Cerebellar nuclear complex (tissue), 1 donor: Measurements from ENCODE around the gene SMIM23.
"Not testable (repeated sequence)": the region's sequence is repeated elsewhere in the genome, so short reads cannot be mapped to it uniquely, and the experiment has no call there.

Experiments used
- DNase-seq, 2 experiments: peaks; one replicate each; lab custom pipeline; 2025; lab: John Stamatoyannopoulos, UW

The SMIM23 gene

GRCh38 chr5:171774418-171774817, 11.2 kb upstream of the SMIM23 start:
- no peak for DNase-seq

- no peak for DNase-seq
Observed at GRCh38 chr5:171776213-171776612, 9.4 kb upstream of the SMIM23 start.

GRCh38 chr5:171776770-171777759, 8.6 kb upstream of the SMIM23 start:
- DNase-seq, result no peak

GRCh38 chr5:171781744-171782143, 3.9 kb upstream of the SMIM23 start:
- not testable (repeated sequence) for DNase-seq

- no peak for DNase-seq
Observed at GRCh38 chr5:171782332-171782966, 3.2 kb upstream of the SMIM23 start.

- no peak for DNase-seq
Observed at GRCh38 chr5:171783051-171783450, 2.6 kb upstream of the SMIM23 start.

GRCh38 chr5:171789353-171789752, 3.7 kb downstream of the SMIM23 start:
- no peak for DNase-seq

- no peak for DNase-seq
Observed at GRCh38 chr5:171790408-171790807, 4.8 kb downstream of the SMIM23 start.

- no peak for DNase-seq
Observed at GRCh38 chr5:171794470-171794960, 8.9 kb downstream of the SMIM23 start.

- no peak for DNase-seq
Observed at GRCh38 chr5:171795381-171795780, 9.8 kb downstream of the SMIM23 start.

- DNase-seq, result no peak
Observed at GRCh38 chr5:171796436-171796835, 10.8 kb downstream of the SMIM23 start.

GRCh38 chr5:171797543-171797942, 11.9 kb downstream of the SMIM23 start:
- DNase-seq, result no peak

GRCh38 chr5:171798418-171798817, 12.8 kb downstream of the SMIM23 start:
- DNase-seq, result no peak

- no peak for DNase-seq
Observed at GRCh38 chr5:171801839-171802238, 16.2 kb downstream of the SMIM23 start.

- no peak for DNase-seq
Observed at GRCh38 chr5:171805746-171806145, 20.1 kb downstream of the SMIM23 start.

- no peak for DNase-seq
Observed at GRCh38 chr5:171806976-171807747, 21.5 kb downstream of the SMIM23 start.

GRCh38 chr5:171808453-171808852, 22.8 kb downstream of the SMIM23 start:
- no peak for DNase-seq

- no peak for DNase-seq
Observed at GRCh38 chr5:171808951-171809350, 23.3 kb downstream of the SMIM23 start.

- DNase-seq, result no peak
Observed at GRCh38 chr5:171810227-171810626, 24.6 kb downstream of the SMIM23 start.

GRCh38 chr5:171813270-171813669, 27.7 kb downstream of the SMIM23 start:
- no peak for DNase-seq

GRCh38 chr5:171813813-171814490, 28.3 kb downstream of the SMIM23 start:
- DNase-seq, result no peak

- DNase-seq, result no peak
Observed at GRCh38 chr5:171816666-171817065, 31.0 kb downstream of the SMIM23 start.
